ENCODE measurements around the gene ROR1.

Gene ROR1

DNA sequence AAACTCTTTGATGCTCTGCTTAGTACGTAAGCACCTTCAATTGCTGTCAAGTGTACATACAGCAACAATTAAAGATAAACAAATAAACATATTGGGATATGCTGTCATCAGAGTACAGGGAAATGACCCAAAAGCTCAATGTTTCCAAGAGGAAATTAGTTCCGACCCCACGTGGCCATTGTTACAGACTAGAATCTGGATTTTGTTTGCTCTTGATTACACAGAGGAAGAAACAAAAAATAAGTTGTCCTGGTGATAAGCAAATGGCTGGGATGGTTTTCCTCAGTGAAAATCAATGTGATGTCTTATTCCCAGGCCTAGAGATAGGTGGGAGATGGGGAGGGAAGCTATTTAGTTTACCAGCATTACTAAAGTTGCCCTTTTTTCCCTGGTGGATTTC, 316.6 kb downstream of the ROR1 start:
- H3K36me3 ChIP-seq (ENCODE audit: control insufficient read depth, insufficient read depth, low read length) = no peaks in the 10 kb centered on the region
- H3K4me3 ChIP-seq (replicated peaks; ENCODE audit: low read depth, low read length) = no peak overlapping the region
- TF ChIP-seq, protein P1, sequence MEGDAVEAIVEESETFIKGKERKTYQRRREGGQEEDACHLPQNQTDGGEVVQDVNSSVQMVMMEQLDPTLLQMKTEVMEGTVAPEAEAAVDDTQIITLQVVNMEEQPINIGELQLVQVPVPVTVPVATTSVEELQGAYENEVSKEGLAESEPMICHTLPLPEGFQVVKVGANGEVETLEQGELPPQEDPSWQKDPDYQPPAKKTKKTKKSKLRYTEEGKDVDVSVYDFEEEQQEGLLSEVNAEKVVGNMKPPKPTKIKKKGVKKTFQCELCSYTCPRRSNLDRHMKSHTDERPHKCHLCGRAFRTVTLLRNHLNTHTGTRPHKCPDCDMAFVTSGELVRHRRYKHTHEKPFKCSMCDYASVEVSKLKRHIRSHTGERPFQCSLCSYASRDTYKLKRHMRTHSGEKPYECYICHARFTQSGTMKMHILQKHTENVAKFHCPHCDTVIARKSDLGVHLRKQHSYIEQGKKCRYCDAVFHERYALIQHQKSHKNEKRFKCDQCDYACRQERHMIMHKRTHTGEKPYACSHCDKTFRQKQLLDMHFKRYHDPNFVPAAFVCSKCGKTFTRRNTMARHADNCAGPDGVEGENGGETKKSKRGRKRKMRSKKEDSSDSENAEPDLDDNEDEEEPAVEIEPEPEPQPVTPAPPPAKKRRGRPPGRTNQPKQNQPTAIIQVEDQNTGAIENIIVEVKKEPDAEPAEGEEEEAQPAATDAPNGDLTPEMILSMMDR (IDR thresholded peaks at IDR 0.05; ENCODE audit: insufficient read depth, low read length, poor library complexity, severe bottlenecking) = no peak
- no peaks in the 10 kb centered on the region for H3K27me3 ChIP-seq (replicated peaks; ENCODE audit: control insufficient read depth, insufficient read depth, low read length)
- DNase-seq (ENCODE audit: extremely low read depth, insufficient read length) = no peak

DNA sequence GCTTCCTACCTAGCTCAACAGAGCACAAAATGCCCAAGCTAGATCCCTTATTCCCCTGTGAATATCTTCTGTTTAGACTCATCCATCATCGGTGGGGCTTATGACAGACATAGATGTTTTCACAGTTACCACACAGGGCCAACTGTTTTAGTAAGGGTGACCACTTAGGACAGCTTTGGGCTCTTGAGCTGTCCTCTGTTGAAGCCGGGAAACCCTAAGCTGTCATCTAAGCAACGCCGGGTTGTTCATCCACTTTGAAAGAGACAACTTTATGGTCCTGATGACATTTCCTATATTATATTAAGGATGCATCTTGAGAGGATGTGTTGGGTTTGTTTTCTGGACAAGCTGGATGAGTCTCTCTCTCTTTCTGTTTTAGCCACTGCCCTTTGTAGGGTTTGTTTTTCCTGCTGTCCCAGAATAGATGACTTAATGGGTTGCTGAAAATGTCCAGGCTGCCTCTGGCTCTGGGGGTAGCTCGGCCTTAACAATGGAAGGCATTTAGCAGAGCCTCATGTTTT, 319.1 kb downstream of the ROR1 start:
- H3K27me3 ChIP-seq (replicated peaks; ENCODE audit: control insufficient read depth, insufficient read depth, low read length) = no peaks in the 10 kb centered on the region
- TF ChIP-seq, protein P1 (IDR thresholded peaks at IDR 0.05; ENCODE audit: insufficient read depth, low read length, poor library complexity, severe bottlenecking) = no peak
- no peak for DNase-seq (ENCODE audit: extremely low read depth, insufficient read length)
- no peak overlapping the region for H3K4me3 ChIP-seq (replicated peaks; ENCODE audit: low read depth, low read length)
- no peaks in the 10 kb centered on the region for H3K36me3 ChIP-seq (ENCODE audit: control insufficient read depth, insufficient read depth, low read length)

DNA sequence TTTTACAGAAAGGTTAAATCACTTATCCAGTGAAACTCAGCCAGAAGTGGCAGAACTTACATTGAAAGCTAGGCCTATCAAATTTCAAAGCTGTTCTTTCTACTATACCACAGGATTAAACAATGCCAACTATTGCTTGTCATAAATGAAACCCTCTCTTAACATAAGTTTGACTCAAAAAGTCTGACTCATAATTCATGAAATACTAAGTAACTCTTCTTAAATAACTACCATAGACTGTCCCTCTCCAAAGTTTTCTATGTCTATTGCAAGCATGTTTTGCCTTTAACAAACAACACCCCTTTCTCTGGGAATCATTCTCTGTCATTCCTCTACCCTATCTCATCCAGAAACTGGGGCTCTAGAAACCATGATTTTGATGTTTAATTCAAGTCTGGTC, 320.1 kb downstream of the ROR1 start:
- H3K36me3 ChIP-seq (ENCODE audit: control insufficient read depth, insufficient read depth, low read length) = no peaks in the 10 kb centered on the region
- no peak overlapping the region for H3K4me3 ChIP-seq (replicated peaks; ENCODE audit: low read depth, low read length)
- TF ChIP-seq, protein P1 (IDR thresholded peaks at IDR 0.05; ENCODE audit: insufficient read depth, low read length, poor library complexity, severe bottlenecking) = no peak
- no peaks in the 10 kb centered on the region for H3K27me3 ChIP-seq (replicated peaks; ENCODE audit: control insufficient read depth, insufficient read depth, low read length)
- no peak for DNase-seq (ENCODE audit: extremely low read depth, insufficient read length)

DNA sequence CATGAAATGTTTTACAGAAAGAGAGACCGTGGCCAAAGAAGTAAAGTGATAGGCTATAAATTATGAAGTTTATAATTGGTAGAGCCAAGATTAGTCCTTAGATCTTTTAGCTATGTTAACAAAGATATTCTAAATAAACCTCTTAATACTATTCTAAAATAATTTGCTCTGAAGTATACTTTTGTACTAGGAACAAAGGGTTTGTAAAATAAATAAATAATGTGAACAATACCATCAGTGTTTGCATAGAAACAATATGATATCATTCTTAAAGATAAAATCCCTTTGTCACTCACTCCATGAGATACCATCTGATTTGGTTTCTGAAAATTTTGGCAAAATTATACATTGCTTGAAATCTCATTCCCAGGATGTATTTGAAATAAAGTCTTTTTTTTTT, 322.0 kb downstream of the ROR1 start:
- TF ChIP-seq, protein P1 (IDR thresholded peaks at IDR 0.05; ENCODE audit: insufficient read depth, low read length, poor library complexity, severe bottlenecking) = no peak
- no peaks in the 10 kb centered on the region for H3K27me3 ChIP-seq (replicated peaks; ENCODE audit: control insufficient read depth, insufficient read depth, low read length)

DNA sequence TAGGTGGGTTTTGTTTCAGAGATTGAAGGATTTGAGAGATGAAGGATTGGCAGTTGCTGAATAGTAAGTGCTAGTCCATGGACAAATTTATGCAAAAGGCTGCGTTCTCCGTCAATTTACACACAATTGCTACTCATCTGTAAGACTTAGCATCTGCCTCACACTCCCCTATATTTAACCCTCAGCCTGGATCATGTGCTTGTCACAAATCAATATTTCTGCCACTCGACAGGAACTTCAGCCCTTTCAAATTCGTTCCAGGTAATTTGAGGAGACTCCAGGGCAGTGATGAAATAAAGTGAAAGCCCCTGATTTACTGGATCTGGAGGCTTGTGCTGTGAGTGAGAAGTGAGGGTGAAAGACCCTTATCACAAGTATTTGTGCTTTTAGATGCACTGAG, 324.0 kb downstream of the ROR1 start:
- no peak for DNase-seq (ENCODE audit: extremely low read depth, insufficient read length)
- H3K36me3 ChIP-seq (ENCODE audit: control insufficient read depth, insufficient read depth, low read length) = no peaks in the 10 kb centered on the region
- no peak overlapping the region for H3K4me3 ChIP-seq (replicated peaks; ENCODE audit: low read depth, low read length)
- no peaks in the 10 kb centered on the region for H3K27me3 ChIP-seq (replicated peaks; ENCODE audit: control insufficient read depth, insufficient read depth, low read length)
- TF ChIP-seq, protein P1 (IDR thresholded peaks at IDR 0.05; ENCODE audit: insufficient read depth, low read length, poor library complexity, severe bottlenecking) = no peak

More for the DNA sequence above, 322.0 kb downstream of the ROR1 start:
- no peak for DNase-seq (ENCODE audit: extremely low read depth, insufficient read length)
- Histone ChIP-seq H3K36me3 (ENCODE audit: control insufficient read depth, insufficient read depth, low read length) (no peaks in the 10 kb centered on the region), H3K4me3 (replicated peaks; ENCODE audit: low read depth, low read length) (no peak overlapping the region)

DNA sequence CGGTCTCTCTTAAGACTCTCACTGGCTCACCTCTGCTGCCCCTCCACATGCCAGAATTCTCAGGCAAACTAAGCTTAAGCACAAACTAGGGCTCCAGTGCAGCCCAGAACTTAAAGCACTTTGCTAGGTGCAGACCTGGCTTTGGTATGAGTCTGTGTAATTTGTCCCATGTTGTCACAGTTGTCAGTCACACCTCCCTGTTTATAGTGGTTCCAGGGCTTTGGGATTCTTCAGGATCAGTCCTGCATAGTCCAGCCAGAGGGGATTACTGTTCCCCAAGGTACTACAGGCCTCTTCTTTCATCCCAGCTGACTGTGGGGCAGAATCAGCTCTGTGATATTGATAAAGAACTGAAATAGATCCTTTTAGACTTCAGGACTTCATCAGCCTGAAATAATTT, 324.6 kb downstream of the ROR1 start:
- no peak for DNase-seq (ENCODE audit: extremely low read depth, insufficient read length)
- TF ChIP-seq, protein P1 (IDR thresholded peaks at IDR 0.05; ENCODE audit: insufficient read depth, low read length, poor library complexity, severe bottlenecking) = no peak
- H3K36me3 ChIP-seq (ENCODE audit: control insufficient read depth, insufficient read depth, low read length) = no peaks in the 10 kb centered on the region

More for the DNA sequence above, 324.6 kb downstream of the ROR1 start:
- Histone ChIP-seq H3K27me3 (replicated peaks; ENCODE audit: control insufficient read depth, insufficient read depth, low read length) (no peaks in the 10 kb centered on the region), H3K4me3 (replicated peaks; ENCODE audit: low read depth, low read length) (no peak overlapping the region)

Data from GM06990 (cell line).